Measurements from ENCODE around the gene CDHR3.

The CDHR3 gene

GRCh38 chr7:106029451-106029850 lies 66.4 kb downstream of the CDHR3 start:
- DNase-seq (ENCODE audit: low spot score), result no peak

DNA sequence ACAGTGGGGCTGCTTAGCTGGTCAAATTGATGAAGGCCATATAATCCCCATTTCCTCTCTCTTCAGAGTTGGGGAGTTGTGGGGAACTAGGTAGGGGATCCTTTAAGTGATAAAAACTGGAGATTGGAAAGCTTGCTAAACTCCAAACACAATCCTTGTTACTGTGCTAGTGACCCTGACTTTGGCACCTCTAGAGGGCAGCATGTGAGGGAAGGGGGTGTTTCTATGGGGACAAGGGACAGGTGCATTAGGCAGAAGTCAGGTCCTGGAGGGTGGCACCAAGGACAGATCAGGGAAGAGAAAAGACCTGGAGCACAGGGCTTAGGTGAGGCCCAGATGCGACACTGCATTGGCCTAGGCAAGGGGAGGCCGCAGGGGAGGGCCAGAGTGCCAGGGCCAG lies 66.9 kb downstream of the CDHR3 start:
- no peak for DNase-seq (ENCODE audit: low spot score)

GRCh38 chr7:106031300-106032035 lies 68.4 kb downstream of the CDHR3 start:
- DNase-seq (ENCODE audit: low spot score), result peak; percentile 67

GRCh38 chr7:106032295-106032694 lies 69.2 kb downstream of the CDHR3 start:
- DNase-seq (ENCODE audit: low spot score), result no peak

DNA sequence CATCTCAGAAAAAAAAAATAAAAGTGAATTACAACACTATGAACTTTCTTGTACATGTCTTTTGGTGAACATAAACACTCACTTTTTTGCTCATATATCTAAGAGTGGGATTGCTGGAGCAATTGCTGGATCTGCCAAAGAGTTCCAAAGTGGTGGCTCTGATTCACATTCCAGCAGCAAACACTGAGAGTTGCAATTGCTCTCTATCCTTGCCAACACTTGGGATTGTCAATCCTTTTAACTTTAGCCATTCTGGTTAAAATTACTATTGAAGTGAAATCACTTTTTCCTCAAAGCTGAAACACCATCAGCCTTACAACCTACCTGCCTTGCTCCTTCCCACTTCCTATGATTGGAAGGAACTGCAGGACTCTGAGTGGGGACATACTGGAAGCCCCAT lies 70.7 kb downstream of the CDHR3 start:
- no peak for DNase-seq (ENCODE audit: low spot score)

DNA sequence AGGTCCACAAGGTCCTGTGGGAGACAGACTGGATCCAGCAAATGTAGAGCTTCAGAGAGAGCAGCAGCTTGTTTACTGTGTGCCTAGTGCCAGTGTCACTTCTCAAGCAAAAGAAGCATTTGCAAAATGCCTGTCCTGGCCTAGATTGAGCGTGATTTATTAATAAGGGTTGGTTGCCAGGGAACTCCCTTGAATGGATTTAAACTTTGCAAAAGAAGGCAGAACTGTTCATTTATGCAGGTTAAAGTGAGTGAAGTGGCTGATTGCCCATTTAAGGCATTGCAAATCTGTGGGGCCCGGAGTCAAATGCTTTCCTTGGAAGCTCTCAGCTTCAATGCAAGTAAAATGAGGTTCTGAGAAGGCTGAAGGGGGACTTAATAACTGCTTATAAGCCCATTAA lies 71.3 kb downstream of the CDHR3 start:
- DNase-seq (ENCODE audit: low spot score), result no peak

- DNase-seq (ENCODE audit: low spot score), result no peak
Measured at GRCh38 chr7:106035568-106035967, 72.5 kb downstream of the CDHR3 start.

DNA sequence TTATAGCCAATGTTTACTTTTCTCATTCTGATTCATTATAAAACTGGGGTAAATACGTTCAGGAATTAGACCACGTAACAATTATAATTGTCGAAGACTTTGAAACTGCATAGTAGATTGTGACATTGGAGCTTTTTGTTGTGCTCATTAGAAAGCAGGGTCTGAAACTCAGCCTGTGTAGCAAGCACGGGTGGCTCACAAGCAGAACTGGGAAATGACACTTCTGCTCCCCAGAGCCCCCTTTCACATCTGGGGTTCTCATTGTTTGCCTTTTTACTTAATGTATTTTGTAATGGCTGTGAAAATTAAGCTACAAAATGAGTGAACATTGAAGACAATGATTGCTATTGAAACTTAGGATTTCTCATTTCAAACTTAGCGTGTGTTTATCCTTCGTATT lies 72.9 kb downstream of the CDHR3 start:
- no peak for DNase-seq (ENCODE audit: low spot score)

GRCh38 chr7:106037489-106038176 lies 74.6 kb downstream of the CDHR3 start:
- DNase-seq (ENCODE audit: low spot score), result no peak

DNA sequence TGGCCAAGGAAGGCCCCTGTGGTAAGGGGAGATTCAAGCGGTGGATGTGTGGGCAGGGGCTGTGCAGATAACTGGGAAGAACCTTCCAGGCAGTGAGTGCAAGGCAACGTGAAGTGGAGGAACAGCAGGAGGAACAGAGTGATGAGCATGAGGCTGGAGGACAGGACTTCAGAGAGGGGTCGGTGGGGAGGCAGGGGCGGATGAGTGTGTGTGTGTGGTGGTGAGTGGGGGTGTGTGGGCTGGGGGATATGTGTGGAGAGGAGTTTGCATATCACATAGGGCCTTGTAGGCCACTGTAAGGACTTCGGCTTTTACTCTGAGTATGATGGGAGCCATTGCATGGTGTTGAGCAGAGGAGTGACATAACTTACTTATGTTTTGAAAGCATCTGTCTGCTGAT lies 75.2 kb downstream of the CDHR3 start:
- DNase-seq (ENCODE audit: low spot score), result no peak

DNA sequence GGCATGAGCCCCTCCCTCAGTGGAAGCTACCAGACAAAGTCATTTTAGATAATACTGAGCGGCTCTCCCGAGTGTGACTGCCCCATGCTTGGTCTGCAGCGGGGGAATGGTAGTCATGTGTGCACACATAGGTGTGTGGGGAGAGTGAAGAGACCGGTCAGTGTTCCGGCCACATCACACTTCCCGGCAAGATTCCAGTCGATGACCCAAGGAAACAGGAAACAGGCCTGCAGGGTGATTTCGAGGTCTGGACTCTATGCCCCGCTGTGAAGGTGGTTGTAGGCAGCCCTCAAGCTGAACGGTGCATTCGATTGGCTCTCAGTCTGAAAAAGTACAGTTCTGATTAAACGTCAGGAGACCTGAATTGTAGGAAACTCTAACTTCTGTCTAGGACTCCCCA lies 75.9 kb downstream of the CDHR3 start:
- no peak for DNase-seq (ENCODE audit: low spot score)

DNA sequence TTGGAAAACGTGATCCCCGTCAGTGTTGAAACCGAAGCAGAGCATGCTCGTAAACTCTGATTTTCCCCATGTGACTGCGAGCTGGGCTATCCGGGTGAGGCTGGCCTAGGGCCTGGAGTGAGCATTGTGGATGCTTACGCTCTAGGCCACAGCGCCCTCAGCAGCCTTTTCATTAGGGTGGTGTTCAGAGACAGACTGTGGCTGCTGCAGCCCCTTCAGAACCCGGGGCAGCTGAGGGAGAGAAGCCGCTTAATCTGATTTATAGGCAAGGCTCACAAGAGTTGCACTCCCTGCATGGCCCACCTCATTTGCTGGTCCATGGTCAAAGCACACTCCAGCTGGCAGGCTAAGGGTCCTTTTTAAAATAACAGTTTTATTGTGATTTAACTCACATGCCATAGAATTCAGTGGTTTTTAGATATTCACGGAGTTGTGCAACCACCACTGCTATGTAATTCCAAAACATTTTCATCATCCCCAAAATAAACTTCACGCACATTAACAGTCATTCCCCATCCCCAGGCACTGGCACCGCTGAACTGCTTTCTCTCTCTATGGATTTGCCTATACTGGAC lies 76.5 kb downstream of the CDHR3 start:
- DNase-seq (ENCODE audit: low spot score), result no peak

GRCh38 chr7:106041140-106041717 lies 78.2 kb downstream of the CDHR3 start:
- no peak for DNase-seq (ENCODE audit: low spot score)

DNA sequence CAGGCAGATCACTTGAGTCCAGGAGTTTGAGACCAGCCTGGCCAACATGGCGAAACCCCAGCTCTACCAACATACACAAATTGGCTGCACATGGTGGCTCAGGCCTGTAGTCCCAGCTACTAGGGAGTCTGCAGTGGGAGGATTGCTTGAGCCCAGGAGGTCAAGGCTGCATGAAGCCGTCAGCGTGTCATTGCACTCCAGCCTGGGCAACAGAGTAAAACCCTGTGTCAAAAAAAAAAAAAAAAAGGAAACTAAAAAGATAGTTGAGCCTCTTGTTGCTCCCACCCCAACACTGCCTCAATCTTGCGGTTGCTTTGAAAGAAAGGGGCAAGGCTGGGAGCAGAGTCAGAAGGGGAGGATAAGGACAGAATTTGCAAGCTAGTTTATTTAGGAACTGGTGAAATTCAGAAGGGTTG lies 79.1 kb downstream of the CDHR3 start:
- DNase-seq (ENCODE audit: low spot score), result no peak

DNA sequence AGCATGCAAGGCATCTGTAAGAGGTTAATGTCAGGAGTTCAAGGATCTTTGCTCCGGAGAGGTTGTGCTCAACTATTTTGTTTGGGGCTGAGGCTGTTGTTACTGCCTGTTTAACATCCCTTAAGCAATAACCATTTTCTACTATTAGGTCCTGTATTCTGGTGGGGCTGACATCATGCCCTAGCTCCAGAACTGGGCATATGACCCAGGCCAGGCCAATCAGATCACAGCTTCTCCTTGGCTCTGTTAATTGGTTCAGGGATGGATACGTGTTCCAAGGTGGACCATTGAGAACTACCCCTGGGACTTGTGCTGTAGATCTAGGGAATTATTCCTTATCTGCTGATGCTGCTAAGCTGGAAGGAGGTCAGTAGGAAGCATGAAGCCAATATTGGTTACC lies 82.1 kb downstream of the CDHR3 start:
- no peak for DNase-seq (ENCODE audit: low spot score)

DNA sequence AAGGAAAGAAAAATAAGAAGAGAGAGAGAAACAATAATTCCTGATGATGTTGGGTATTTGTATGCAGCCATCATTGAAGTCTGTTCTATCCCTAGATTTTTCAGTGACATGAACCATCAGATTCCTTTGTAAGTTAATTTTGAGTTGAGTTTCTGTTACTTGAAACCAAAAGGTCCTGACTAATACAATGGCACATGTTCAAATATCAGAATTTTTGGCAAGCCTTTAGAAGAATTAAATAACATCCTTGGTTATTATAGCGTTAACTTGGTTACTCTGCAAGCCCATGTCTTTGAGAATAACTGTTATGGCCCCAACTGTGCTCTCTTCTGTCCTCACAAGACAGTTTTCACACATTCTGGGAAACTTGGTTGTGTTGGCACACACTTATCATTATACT lies 82.5 kb downstream of the CDHR3 start:
- no peak for DNase-seq (ENCODE audit: low spot score)

DNA sequence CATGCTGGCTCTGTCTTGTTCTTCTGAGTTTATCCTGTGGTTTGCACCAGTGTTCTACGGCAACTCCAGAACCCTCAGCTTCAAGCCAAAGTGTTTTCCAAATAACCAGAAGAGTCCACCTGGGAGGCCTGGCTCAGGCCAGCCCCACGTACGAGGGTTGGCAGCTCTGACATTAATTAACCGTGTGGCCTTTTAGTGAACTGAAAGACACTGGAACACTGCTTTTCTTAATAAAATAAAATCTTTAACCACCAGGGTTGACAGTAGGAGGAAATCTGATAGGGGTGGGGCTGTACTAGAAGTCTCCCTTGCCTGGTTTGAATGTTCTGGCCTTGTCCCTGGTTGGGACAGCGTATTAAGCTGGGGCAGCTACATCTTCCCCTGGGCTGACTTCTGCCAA lies 84.1 kb downstream of the CDHR3 start:
- no peak for DNase-seq (ENCODE audit: low spot score)

- no peak for DNase-seq (ENCODE audit: low spot score)
Measured at GRCh38 chr7:106047818-106048705, 85.0 kb downstream of the CDHR3 start.

GRCh38 chr7:106048706-106049020 lies 85.6 kb downstream of the CDHR3 start:
- no peak for DNase-seq (ENCODE audit: low spot score)

DNA sequence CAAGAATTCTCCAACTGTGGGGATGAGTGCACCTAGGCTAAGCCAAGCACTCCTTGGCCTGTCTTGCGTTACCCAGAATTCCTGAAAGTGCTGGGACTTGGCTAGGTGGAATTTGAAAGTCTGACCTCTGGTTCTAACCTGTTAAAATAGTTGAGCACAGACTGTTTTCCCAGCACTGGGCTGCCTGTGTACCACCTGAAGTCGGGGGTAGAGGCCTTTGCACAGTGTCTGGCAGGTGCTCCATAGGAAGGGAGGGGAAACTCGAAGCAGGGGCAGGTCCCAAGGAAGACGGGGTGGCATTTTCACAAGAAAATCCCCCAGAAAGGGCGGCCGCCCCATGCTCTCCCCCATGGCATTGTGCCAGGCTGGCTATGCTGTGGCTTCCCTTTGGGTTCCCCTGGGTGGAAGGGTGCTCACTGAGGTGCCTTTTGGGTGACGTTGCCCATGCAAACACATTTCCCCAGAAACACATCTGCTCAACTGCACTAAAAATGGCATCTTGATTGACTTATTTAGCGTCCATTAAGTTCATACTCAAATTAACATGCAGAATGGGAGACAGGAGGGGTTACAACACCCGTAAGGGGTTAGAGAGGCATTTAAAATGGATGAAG lies 86.2 kb downstream of the CDHR3 start:
- no peak for DNase-seq (ENCODE audit: low spot score)

DNA sequence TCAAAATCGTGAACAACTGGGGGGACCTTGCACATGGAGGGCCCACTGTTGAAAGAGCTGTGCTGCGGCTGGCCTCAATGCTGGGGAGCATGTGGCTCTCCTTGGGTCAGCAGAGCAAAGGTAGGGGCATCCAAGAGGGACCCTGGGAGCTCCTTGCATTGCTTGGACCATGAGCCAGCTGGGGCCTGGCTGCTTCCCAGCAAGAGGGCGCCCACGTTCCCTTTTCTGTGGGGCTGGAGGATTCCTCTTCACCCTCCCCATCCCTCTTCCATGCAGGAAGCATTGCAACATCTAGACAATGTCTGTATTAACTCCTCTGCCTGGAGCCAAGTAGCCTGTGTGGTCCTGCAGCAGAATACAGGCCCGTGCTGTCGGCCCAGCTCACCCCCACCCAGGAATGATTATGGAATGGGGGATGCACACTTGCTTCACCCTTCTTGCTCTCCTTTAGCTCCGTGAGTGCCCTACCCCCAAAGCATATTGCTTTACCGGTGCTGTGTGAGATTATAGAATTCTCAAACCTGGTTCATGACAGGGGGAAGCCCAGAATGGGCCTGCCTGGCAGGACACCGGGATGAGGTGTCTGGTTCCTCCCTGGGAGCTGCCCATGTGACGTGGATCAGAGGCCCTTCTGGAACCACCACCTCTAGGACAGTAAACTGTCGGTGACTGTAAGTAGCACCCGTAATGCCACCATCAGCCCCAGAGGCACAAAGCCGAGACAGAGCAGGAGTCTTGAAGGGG lies 87.1 kb downstream of the CDHR3 start:
- no peak for DNase-seq (ENCODE audit: low spot score)
